ENCODE results near the gene ZFAND2A.
"Not testable (repeated sequence)": the region's sequence is repeated elsewhere in the genome, so short reads cannot be mapped to it uniquely, and the experiment has no call there.

ZFAND2A gene

GRCh38 chr7:1150400-1151002, 9.5 kb downstream of the ZFAND2A start:
- DNase-seq, result no peak

GRCh38 chr7:1149351-1149794, 10.6 kb downstream of the ZFAND2A start:
- DNase-seq, result no peak

GRCh38 chr7:1147873-1148272, 12.1 kb downstream of the ZFAND2A start:
- DNase-seq, result not testable (repeated sequence)

- no peak for DNase-seq
Observed at GRCh38 chr7:1144269-1144771, 15.7 kb downstream of the ZFAND2A start.

- not testable (repeated sequence) for DNase-seq
Observed at GRCh38 chr7:1143031-1143430, 17.0 kb downstream of the ZFAND2A start.

- no peak for DNase-seq
Observed at GRCh38 chr7:1142051-1142635, 17.9 kb downstream of the ZFAND2A start.

GRCh38 chr7:1141651-1142050, 18.3 kb downstream of the ZFAND2A start:
- no peak for DNase-seq

GRCh38 chr7:1140476-1141104, 19.4 kb downstream of the ZFAND2A start:
- peak; percentile 11 for DNase-seq

GRCh38 chr7:1137517-1138167, 22.4 kb downstream of the ZFAND2A start:
- DNase-seq, result no peak

GRCh38 chr7:1136841-1137516, 23.0 kb downstream of the ZFAND2A start:
- DNase-seq, result no peak

GRCh38 chr7:1134951-1135350, 25.0 kb downstream of the ZFAND2A start:
- DNase-seq, result no peak

- DNase-seq, result no peak
Observed at GRCh38 chr7:1131471-1132265, 28.3 kb downstream of the ZFAND2A start.

GRCh38 chr7:1130021-1130990, 29.7 kb downstream of the ZFAND2A start:
- no peak for DNase-seq

GRCh38 chr7:1129431-1129830, 30.6 kb downstream of the ZFAND2A start:
- no peak for DNase-seq

GRCh38 chr7:1127001-1127400, 33.0 kb downstream of the ZFAND2A start:
- DNase-seq, result no peak

GRCh38 chr7:1125603-1125969, 34.4 kb downstream of the ZFAND2A start:
- DNase-seq, result no peak

GRCh38 chr7:1124816-1125602, 35.0 kb downstream of the ZFAND2A start:
- DNase-seq, result no peak

GRCh38 chr7:1124164-1124563, 35.8 kb downstream of the ZFAND2A start:
- DNase-seq, result no peak

- DNase-seq, result no peak
Observed at GRCh38 chr7:1123715-1124114, 36.3 kb downstream of the ZFAND2A start.

GRCh38 chr7:1122832-1123501, 37.0 kb downstream of the ZFAND2A start:
- DNase-seq, result no peak

All from stimulated activated CD4-positive, alpha-beta T cell treated with anti-CD3 and anti-CD28 coated beads, Interleukin-4, amount 100 ng/mL, for 24 hours (primary cell).